Effector memory CD8-positive, alpha-beta T cell (primary cell): ENCODE data around the gene TNFSF10.
"Not testable (repeated sequence)": the region's sequence is repeated elsewhere in the genome, so short reads cannot be mapped to it uniquely, and the experiment has no call there.

Experiments used
- ATAC-seq: fragments of 150-1000 bp; cut with Tn5 transposase; replicated peaks from 2 replicates; pipeline ENCODE4 v1.10.0; 2021; ENCODE audit warnings: mild to moderate bottlenecking, moderate library complexity
- DNase-seq, 3 experiments: peaks; one replicate each; pipeline ENCODE4 v3.0.0; 2021
- H3K27ac Mint-ChIP-seq, 2 donors: one replicate each; pipeline ENCODE4 v1.8.0; 2022; ENCODE audit warnings: mild to moderate bottlenecking in 2 of 2, mixed read lengths in 2 of 2, moderate library complexity in 2 of 2
- H3K27me3 Mint-ChIP-seq, 2 donors: one replicate each; pipeline ENCODE4 v1.8.0; 2022; ENCODE audit warnings: mixed read lengths in 2 of 2
- H3K36me3 Mint-ChIP-seq: one replicate; pipeline ENCODE4 v1.8.0; 2022; ENCODE audit warnings: mild to moderate bottlenecking, moderate library complexity, mixed read lengths; ENCODE audit not compliant: insufficient read depth
- H3K4me1 Mint-ChIP-seq, 2 donors: one replicate each; pipeline ENCODE4 v1.8.0; 2022; ENCODE audit warnings: low read depth in 2 of 2, mixed read lengths in 2 of 2
- H3K4me3 Mint-ChIP-seq, 2 donors: one replicate each; pipeline ENCODE4 v1.8.0; 2022; ENCODE audit warnings: mild to moderate bottlenecking in 2 of 2, mixed read lengths in 2 of 2, moderate library complexity in 2 of 2
- H3K9me3 Mint-ChIP-seq, 2 donors: one replicate each; pipeline ENCODE4 v1.8.0; 2022; ENCODE audit warnings: mixed read lengths in 2 of 2

Gene TNFSF10

DNA sequence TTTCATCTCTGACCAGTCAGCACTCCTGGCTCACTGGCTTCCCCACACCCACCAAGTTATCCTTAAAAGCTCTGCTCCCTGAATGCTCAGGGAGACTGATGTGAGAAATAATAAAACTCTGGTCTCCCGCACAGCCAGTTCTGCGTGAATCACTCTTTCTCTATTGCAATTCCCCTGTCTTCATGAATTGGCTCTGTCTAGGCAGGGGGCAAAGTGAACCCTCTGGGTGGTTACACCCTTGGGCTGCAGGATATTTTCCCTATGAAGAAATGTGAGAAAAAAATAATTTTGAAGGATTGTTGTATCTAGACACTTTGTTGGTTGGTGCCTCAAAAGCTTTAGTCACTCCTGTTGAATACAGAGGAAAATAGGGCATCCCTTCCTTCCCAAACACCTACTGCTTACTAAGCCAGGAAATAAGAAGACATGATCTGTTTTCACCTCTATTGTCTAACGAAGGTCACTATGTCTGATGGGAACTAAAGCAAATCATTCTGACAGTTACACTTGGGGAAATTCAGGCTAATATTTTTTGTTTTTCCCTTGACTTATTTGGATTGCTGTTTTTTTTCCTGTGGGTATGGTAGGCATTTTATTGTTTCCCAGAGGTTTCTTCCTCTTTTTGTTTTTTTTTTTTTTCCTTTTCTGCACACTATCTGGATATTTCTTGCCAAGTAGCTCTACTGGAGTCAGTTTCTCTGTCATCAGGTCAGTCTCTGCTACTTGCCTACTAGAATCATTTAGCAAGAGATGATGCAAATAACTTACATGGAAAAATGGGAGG is 15.3 kb upstream of the TNFSF10 start:
- Mint-ChIP-seq H3K27me3 (no peaks in the 10 kb centered on the region), H3K9me3 (no peaks in the 10 kb centered on the region), H3K36me3 (no peaks in the 10 kb centered on the region), H3K27ac (no peak overlapping the region), H3K4me1 (peaks cover 5 to 6% of the 10 kb centered on the region in 2 donors), H3K4me3 (no peak overlapping the region)
- ATAC-seq (no peak), DNase-seq (no peak)

DNA sequence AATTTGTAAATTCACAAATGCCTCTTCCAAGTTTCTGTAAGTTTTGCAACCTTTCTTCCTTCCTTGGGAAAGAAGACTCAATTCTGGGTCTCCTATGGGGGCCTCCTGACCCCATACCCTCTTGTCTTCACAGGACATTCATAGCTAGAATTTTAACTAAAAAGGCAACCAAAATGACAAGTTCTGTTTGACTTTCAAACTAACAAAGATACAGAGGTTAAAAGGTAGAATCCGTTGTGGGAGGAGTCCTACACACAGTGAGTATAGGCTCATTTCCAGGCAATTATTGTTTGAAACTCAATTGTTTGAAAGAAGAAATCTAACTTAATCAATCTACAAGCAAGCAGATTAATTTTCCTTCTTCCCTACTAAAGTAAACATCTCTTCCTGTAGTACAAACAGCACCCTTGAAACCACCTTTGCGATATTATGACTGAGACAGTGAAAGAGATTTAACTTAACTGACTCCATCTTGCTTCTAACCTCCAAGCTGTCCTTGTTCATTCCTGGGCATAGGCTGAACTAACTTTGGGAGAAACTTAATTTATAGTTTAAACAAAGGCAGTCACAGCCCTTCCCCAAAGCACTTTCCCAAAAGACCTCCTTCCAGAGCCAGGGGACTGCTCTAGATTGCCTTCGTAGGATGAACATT is 14.4 kb upstream of the TNFSF10 start:
- ATAC-seq (no peak), DNase-seq (no peak)
- Mint-ChIP-seq H3K9me3 (no peaks in the 10 kb centered on the region), H3K27ac (peak overlapping the region; percentile 23 to 65), H3K4me1 (peaks cover 5 to 6% of the 10 kb centered on the region in 2 donors), H3K4me3 (no peak overlapping the region), H3K27me3 (no peaks in the 10 kb centered on the region), H3K36me3 (no peaks in the 10 kb centered on the region)

- Mint-ChIP-seq H3K9me3 (no peaks in the 10 kb centered on the region), H3K27ac (peak overlapping the region; percentile 23 to 65), H3K27me3 (no peaks in the 10 kb centered on the region), H3K36me3 (no peaks in the 10 kb centered on the region), H3K4me3 (no peak overlapping the region), H3K4me1 (peaks cover 5 to 6% of the 10 kb centered on the region in 2 donors)
- no peak for DNase-seq
- peak; percentile 22 for ATAC-seq
Observed at GRCh38 chr3:172536993-172537419, 13.8 kb upstream of the TNFSF10 start.

- DNase-seq, result no peak
- ATAC-seq, result no peak
- peak overlapping the region; percentile 23 to 65 for H3K27ac Mint-ChIP-seq
- no peak overlapping the region for H3K4me3 Mint-ChIP-seq
- H3K4me1 Mint-ChIP-seq, result peaks cover 5 to 6% of the 10 kb centered on the region in 2 donors
- no peaks in the 10 kb centered on the region for H3K36me3 Mint-ChIP-seq
- no peaks in the 10 kb centered on the region for H3K9me3 Mint-ChIP-seq
- H3K27me3 Mint-ChIP-seq, result no peaks in the 10 kb centered on the region
Observed at GRCh38 chr3:172536505-172536904, 13.3 kb upstream of the TNFSF10 start.

DNA sequence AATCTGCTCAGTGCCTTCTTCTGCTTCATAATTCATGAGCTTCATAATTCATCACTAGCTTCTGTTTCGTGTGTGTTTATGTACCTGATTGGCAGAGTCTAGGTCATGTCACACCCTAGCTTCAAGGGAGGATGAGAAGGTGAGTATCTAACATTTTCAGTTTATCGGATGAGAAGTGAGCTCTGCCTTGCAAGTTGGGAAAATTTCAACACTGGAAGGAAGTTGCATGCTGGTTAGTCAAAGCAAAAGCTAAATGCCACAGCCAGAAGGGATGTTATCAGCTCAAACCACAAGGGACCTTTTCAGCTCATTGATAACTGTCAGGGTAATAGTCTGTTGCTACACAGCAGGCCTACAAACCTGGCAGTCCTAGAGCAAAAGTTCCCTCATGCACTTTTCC is 7.3 kb upstream of the TNFSF10 start:
- Mint-ChIP-seq H3K27me3 (no peaks in the 10 kb centered on the region), H3K27ac (peak overlapping the region; percentile 63 to 71), H3K9me3 (no peaks in the 10 kb centered on the region), H3K4me1 (peaks cover 6 to 9% of the 10 kb centered on the region in 2 donors), H3K36me3 (no peaks in the 10 kb centered on the region), H3K4me3 (no peak overlapping the region)
- ATAC-seq (peak; percentile 77), DNase-seq (no peak)

- Mint-ChIP-seq H3K4me1 (peaks cover 6 to 9% of the 10 kb centered on the region in 2 donors), H3K4me3 (no peak overlapping the region), H3K27me3 (no peaks in the 10 kb centered on the region), H3K27ac (peak overlapping the region in 1 of 2 donors; percentile 71), H3K9me3 (no peaks in the 10 kb centered on the region), H3K36me3 (no peaks in the 10 kb centered on the region)
- no peak for DNase-seq
- ATAC-seq, result no peak
Observed at GRCh38 chr3:172530101-172530561, 6.9 kb upstream of the TNFSF10 start.

- no peak for ATAC-seq
- Mint-ChIP-seq H3K36me3 (no peaks in the 10 kb centered on the region), H3K27me3 (no peaks in the 10 kb centered on the region), H3K9me3 (no peaks in the 10 kb centered on the region), H3K27ac (no peak overlapping the region), H3K4me1 (peaks cover 13 to 15% of the 10 kb centered on the region in 2 donors), H3K4me3 (no peak overlapping the region)
- DNase-seq, result no peak
Observed at GRCh38 chr3:172528677-172529076, 5.4 kb upstream of the TNFSF10 start.

DNA sequence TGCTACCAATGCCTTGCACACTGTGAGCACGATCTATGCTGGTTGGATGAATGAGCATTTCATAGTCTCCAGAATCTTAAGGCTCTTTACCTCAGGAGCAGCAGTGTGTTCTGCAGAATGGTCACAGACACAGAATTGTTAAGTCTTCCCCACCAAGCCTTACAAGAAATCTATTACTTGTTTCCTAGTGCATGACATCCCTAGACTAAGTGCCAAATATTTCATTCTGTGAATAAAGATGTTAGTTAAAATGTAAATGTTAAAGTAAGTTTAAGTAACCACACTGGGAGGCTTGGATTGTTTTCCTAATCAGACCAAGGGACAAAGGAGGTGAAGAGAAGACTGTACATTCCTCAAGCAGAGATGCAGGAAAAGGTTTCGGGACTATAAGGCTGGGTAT is 4.1 kb upstream of the TNFSF10 start:
- Mint-ChIP-seq H3K4me1 (peaks cover 19 to 21% of the 10 kb centered on the region in 2 donors), H3K9me3 (no peaks in the 10 kb centered on the region), H3K27ac (no peak overlapping the region), H3K27me3 (no peaks in the 10 kb centered on the region), H3K36me3 (peaks cover 5% of the 10 kb centered on the region), H3K4me3 (no peak overlapping the region)
- DNase-seq, result no peak
- no peak for ATAC-seq

GRCh38 chr3:172525116-172525613 is 1.9 kb upstream of the TNFSF10 start:
- ATAC-seq (no peak), DNase-seq (no peak)
- no peak overlapping the region for H3K4me3 Mint-ChIP-seq
- no peaks in the 10 kb centered on the region for H3K27me3 Mint-ChIP-seq
- H3K27ac Mint-ChIP-seq, result no peak overlapping the region
- peaks cover 28 to 31% of the 10 kb centered on the region in 2 donors for H3K4me1 Mint-ChIP-seq
- peaks cover 9% of the 10 kb centered on the region for H3K36me3 Mint-ChIP-seq
- no peaks in the 10 kb centered on the region for H3K9me3 Mint-ChIP-seq

DNA sequence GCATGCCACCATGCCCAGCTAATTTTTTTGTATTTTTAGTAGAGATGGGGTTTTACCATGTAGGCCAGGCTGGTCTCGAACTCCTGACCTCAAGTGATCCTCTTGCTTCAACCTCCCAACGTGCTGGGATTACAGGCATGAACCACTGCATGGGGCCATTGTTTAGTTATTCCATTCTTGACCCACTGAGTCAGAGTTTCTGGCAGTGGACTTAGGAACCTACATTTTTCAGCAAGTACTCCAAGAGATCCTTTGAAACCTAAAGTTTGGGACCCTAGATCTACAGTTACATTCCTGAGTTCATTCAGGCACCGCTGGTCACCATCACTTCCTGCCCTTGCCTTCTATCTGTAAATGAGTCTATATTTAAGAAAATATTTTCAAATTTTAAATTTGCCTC is 1.4 kb upstream of the TNFSF10 start:
- peaks cover 9% of the 10 kb centered on the region for H3K36me3 Mint-ChIP-seq
- no peak for DNase-seq

GRCh38 chr3:172521837-172522726 is 1.1 kb downstream of the TNFSF10 start:
- peak overlapping the region; percentile 88 to 90 for H3K4me3 Mint-ChIP-seq
- not testable (repeated sequence) for DNase-seq, ATAC-seq, H3K27me3 Mint-ChIP-seq, H3K9me3 Mint-ChIP-seq
- peaks cover 13% of the 10 kb centered on the region for H3K36me3 Mint-ChIP-seq
- H3K4me1 Mint-ChIP-seq, result peaks cover 47 to 49% of the 10 kb centered on the region in 2 donors
- peak overlapping the region; percentile 94 for H3K27ac Mint-ChIP-seq

More for the DNA sequence above, 1.4 kb upstream of the TNFSF10 start:
- Mint-ChIP-seq H3K4me1 (peaks cover 33 to 34% of the 10 kb centered on the region in 2 donors), H3K27me3 (no peaks in the 10 kb centered on the region), H3K4me3 (peak overlapping the region; percentile 88 to 90), H3K27ac (peak overlapping the region; percentile 94), H3K9me3 (no peaks in the 10 kb centered on the region)
- no peak for ATAC-seq

- Mint-ChIP-seq H3K9me3 (no peaks in the 10 kb centered on the region), H3K4me3 (peak overlapping the region; percentile 88 to 90), H3K27ac (peak overlapping the region; percentile 79 to 94), H3K36me3 (peaks cover 14% of the 10 kb centered on the region), H3K4me1 (peaks cover 59 to 64% of the 10 kb centered on the region in 2 donors), H3K27me3 (no peaks in the 10 kb centered on the region)
- DNase-seq (no peak), ATAC-seq (peak; percentile 51)
Observed at GRCh38 chr3:172520301-172520831, 2.9 kb downstream of the TNFSF10 start.

DNA sequence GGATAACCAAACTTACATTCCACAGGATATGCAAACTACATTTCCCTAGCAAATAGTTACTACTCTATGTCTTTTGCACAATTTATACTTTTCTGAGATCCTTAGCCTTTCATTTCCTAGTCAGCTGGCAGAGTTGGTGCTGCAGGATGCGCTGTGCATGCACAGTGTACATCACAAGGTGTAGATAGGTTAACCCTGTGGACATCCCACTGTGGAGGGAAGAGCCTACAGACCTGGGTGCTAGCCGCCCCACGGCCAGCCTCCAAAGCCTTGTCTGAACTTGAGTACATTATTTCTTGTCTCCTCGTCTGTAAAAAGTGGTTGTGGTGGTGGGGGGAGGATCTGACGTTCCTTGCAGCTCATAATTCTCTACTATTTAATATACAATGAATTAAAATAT is 3.5 kb downstream of the TNFSF10 start:
- peaks cover 17% of the 10 kb centered on the region for H3K36me3 Mint-ChIP-seq
- H3K4me1 Mint-ChIP-seq, result peaks cover 62 to 70% of the 10 kb centered on the region in 2 donors
- H3K4me3 Mint-ChIP-seq, result peak overlapping the region; percentile 88 to 90
- DNase-seq, result no peak
- H3K27ac Mint-ChIP-seq, result peak overlapping the region; percentile 41 to 94
- no peak for ATAC-seq
- no peaks in the 10 kb centered on the region for H3K27me3 Mint-ChIP-seq
- no peaks in the 10 kb centered on the region for H3K9me3 Mint-ChIP-seq
